Fibroblast of pulmonary artery (primary cell): ENCODE measurements around the gene GAST.

Experiments
- DNase-seq: peaks from one replicate; pipeline ENCODE4 v3.0.0-alpha.2; 2010; ENCODE audit warnings: low read depth
- H3K4me3 ChIP-seq: replicated peaks from 2 replicates; pipeline ENCODE4 v1.5.1; 2011; ENCODE audit warnings: low read depth, mild to moderate bottlenecking, control low read depth, low read length, moderate library complexity
- TF ChIP-seq, protein P1 (sequence below): IDR thresholded peaks from 2 replicates; pipeline ENCODE4 v1.5.1; 2011; ENCODE audit warnings: mild to moderate bottlenecking, control low read depth, low read length, inconsistent platforms; ENCODE audit errors: missing control alignments

The GAST gene

DNA sequence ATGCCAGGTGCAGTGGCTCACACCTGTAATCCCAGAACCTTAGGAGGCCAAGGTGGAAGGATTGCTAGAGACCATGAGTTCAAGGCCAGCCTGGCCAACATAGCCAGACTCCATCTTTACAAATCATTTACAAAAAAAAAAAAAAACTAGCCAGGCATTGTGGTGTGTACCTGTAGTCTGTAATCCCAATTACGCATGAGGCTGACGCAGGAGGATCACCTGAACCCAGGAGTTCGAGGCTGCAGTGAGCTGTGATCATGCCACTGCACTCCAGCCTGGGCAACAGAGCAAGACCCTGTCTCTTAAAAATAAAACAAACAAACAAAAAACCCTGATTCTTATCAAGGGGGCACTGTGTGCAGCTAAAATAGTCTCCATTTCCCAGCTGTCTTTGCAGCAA, 39.2 kb downstream of the GAST start:
- DNase-seq, result no peak
- H3K4me3 ChIP-seq, result no peak overlapping the region
- TF ChIP-seq, protein P1, sequence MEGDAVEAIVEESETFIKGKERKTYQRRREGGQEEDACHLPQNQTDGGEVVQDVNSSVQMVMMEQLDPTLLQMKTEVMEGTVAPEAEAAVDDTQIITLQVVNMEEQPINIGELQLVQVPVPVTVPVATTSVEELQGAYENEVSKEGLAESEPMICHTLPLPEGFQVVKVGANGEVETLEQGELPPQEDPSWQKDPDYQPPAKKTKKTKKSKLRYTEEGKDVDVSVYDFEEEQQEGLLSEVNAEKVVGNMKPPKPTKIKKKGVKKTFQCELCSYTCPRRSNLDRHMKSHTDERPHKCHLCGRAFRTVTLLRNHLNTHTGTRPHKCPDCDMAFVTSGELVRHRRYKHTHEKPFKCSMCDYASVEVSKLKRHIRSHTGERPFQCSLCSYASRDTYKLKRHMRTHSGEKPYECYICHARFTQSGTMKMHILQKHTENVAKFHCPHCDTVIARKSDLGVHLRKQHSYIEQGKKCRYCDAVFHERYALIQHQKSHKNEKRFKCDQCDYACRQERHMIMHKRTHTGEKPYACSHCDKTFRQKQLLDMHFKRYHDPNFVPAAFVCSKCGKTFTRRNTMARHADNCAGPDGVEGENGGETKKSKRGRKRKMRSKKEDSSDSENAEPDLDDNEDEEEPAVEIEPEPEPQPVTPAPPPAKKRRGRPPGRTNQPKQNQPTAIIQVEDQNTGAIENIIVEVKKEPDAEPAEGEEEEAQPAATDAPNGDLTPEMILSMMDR, result no peak

DNA sequence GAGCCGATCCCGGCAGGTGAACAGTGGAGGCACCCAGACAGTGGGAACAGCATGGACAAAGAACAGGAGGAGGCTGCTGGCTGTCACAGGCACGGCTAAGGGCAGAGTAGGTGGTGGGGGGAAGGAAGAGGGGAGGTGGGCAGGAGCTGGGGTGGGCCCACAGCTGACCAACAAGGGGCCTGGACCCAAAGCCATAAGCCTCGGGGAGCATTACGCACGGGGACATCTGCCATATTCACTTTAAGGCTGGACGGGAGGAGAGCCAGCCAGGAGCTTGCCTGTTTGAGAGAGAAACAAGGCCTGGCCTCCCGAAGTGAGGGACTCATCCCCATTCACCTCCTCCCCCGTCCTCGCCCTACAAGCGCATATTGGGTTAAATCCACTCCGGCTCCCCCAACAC, 41.9 kb downstream of the GAST start:
- DNase-seq, result no peak
- TF ChIP-seq, protein P1, result no peak
- no peak overlapping the region for H3K4me3 ChIP-seq

DNA sequence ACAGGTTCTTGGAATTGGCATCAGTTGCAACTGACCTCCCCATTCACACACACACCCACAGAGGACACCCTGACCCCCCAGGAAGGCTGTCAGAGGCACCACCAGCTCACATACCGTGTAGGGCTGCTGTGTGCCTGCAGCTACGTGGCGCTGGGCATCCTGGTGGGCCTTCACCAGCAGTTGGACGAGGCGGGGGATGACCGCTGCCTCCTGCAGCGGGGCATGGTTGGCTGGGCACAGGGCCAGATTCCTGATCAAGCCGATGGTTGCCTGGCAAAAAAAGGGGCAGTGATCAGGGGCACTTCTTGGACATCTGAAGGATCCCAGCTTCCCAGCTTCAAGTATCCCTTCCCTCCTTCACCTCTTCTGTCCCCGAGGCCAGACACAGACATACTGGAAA, 46.5 kb downstream of the GAST start:
- no peak overlapping the region for H3K4me3 ChIP-seq
- TF ChIP-seq, protein P1, result no peak
- no peak for DNase-seq

DNA sequence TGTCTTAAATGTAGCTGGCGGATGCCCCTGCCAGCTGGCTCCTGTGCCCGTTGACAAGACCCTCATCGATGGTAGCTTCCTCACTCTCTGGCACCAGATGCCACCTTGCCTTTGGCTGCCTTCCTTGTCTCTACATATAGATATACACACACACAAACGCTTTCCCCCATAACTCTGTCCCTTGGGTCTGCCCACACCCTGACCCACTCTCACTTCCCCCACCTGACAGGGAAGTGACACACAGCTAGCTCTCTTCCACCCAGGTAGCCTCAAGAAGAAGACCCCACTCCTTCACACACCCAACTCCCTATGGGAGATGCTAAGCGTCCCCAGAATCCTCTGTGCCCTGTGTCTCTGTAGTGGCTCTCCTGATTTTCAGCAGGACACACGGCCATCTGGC, 48.7 kb downstream of the GAST start:
- TF ChIP-seq, protein P1, result no peak
- DNase-seq, result no peak
- no peak overlapping the region for H3K4me3 ChIP-seq

DNA sequence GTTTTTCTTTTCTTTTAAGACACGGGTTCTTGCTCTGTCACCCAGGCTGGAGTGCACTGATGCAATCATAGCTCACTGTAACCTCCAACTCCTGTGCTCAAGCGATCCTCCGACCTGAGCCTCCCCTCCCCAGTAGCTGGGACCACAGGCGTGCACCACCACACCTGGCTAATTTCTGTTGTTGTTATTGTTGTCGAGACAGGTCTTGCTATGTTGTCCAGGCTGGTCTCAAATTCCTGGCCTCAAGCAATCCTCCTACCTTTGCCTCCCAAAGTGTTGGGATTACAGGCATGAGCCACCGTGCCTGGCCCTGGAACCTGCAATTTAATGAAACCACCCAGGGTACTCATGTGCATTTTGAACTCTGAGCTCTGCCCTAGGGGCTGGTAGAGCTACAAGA, 50.3 kb downstream of the GAST start:
- no peak overlapping the region for H3K4me3 ChIP-seq
- TF ChIP-seq, protein P1, result no peak
- no peak for DNase-seq

DNA sequence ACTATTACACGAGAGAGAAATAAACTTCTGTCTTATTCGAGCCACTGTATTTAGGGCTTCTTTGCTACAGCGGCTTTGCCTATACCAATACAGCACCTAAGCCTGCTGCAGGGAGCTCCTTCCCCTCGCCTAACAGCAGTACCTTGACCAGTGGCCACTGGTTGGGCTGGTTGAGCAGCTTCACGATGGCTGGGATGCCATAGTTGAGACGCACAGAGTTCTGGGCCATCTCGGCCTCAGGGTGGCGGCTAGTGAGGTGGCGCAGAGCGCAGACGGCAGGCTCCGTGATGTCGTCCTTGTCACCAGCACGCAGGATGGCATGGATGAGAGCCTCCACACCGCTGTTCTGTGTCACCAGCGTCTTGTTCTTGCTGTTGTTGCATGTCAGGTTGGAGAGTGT, 50.7 kb downstream of the GAST start:
- no peak for DNase-seq
- TF ChIP-seq, protein P1, result no peak
- H3K4me3 ChIP-seq, result no peak overlapping the region

DNA sequence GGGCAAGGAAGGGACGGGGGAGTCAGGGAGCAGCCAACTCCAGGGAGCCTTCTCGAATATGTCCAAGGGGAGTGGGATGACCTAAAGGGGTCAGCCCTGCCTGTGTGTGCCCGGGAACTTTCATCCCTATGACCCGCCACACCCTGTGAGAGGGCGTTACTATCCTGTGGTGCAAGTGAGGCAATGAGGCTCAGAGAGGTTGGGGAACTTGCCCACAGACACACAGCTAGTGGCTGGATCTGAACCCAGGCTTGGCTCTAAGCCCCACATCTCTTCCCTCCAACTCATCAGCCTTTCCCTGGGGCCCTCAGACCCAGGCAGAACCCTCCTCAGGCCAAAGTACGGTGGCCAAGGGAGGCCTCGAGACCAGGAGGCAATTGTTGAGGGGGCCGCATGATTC, 51.2 kb downstream of the GAST start:
- no peak for DNase-seq
- TF ChIP-seq, protein P1, result no peak
- no peak overlapping the region for H3K4me3 ChIP-seq
